OCI-LY1 (cell line): Measurements from ENCODE around the gene ZNF316.

Experiments used
- H2AFZ ChIP-seq: fragments of 200-600 bp; sonication (generic), shearing (Covaris generic); 2 replicates; pipeline ENCODE4 v1.6.0; 2014; ENCODE audit warnings: antibody characterized with exemption, mild to moderate bottlenecking, low read length
- H3F3A ChIP-seq: fragments of 200-600 bp; sonication (generic), shearing (Covaris generic); 2 replicates; pipeline ENCODE4 v1.6.0; 2014; ENCODE audit warnings: mild to moderate bottlenecking, antibody characterized with exemption, low read length, moderate library complexity; ENCODE audit not compliant: insufficient read depth
- H3K27ac ChIP-seq: fragments of 200-600 bp; sonication (generic); 2 replicates; pipeline ENCODE4 v1.5.1; 2014; ENCODE audit warnings: low read length, mixed run types, mild to moderate bottlenecking, low read depth; ENCODE audit not compliant: poor library complexity, severe bottlenecking
- H3K27me3 ChIP-seq: fragments of 200-600 bp; sonication (generic); 2 replicates; pipeline ENCODE4 v1.6.0; 2014; ENCODE audit warnings: antibody characterized with exemption, mild to moderate bottlenecking, low read length, moderate library complexity; ENCODE audit not compliant: insufficient read depth
- H3K36me3 ChIP-seq: fragments of 200-600 bp; sonication (generic); 2 replicates; pipeline ENCODE4 v1.6.1; 2014; ENCODE audit warnings: mild to moderate bottlenecking, antibody characterized with exemption, low read length, moderate library complexity, mixed read lengths; ENCODE audit not compliant: insufficient read depth
- H3K4me1 ChIP-seq: fragments of 200-600 bp; sonication (generic); 2 replicates; pipeline ENCODE4 v1.5.1; 2014; ENCODE audit warnings: mild to moderate bottlenecking, low read length, moderate library complexity; ENCODE audit not compliant: insufficient read depth, severe bottlenecking
- H3K4me2 ChIP-seq: fragments of 200-600 bp; sonication (generic), shearing (Covaris generic); 2 replicates; pipeline ENCODE4 v1.6.1; 2014; ENCODE audit warnings: low read length
- H3K4me3 ChIP-seq: fragments of 200-600 bp; sonication (generic); 2 replicates; pipeline ENCODE4 v1.5.1; 2014; ENCODE audit warnings: low read length, low read depth, mild to moderate bottlenecking, mixed read lengths; ENCODE audit not compliant: poor library complexity, severe bottlenecking
- H3K79me2 ChIP-seq: fragments of 200-600 bp; shearing (Covaris generic); 2 replicates; pipeline ENCODE4 v1.6.1; 2016; ENCODE audit warnings: mixed run types, low read length, mixed read lengths; ENCODE audit not compliant: insufficient read depth
- H3K9ac ChIP-seq: fragments of 200-600 bp; sonication (generic), shearing (Covaris generic); 2 replicates; pipeline ENCODE4 v1.6.1; 2014; ENCODE audit warnings: mild to moderate bottlenecking, low read length, mixed read lengths
- H3K9me2 ChIP-seq: fragments of 200-600 bp; sonication (generic), shearing (Covaris generic); 2 replicates; pipeline ENCODE4 v1.6.1; 2014; ENCODE audit warnings: low read depth, mild to moderate bottlenecking, low read length, mixed read lengths
- H3K9me3 ChIP-seq: fragments of 200-600 bp; shearing (Covaris generic); 2 replicates; pipeline ENCODE4 v1.6.1; 2014; ENCODE audit warnings: low read length, mixed read lengths
- H4K20me1 ChIP-seq: fragments of 200-600 bp; sonication (generic), shearing (Covaris generic); 2 replicates; pipeline ENCODE4 v1.6.0; 2016; ENCODE audit warnings: mild to moderate bottlenecking, low read length; ENCODE audit not compliant: insufficient read depth
- EZH2 ChIP-seq: fragments of 200-600 bp; sonication (generic), shearing (Covaris generic); IDR thresholded peaks from 2 replicates; pipeline ENCODE4 v1.8.0; 2017; ENCODE audit warnings: borderline replicate concordance, mixed run types, mild to moderate bottlenecking, antibody characterized with exemption, low read length, moderate library complexity, mixed read lengths
- TF ChIP-seq, protein P1 (sequence below): fragments of 200-600 bp; sonication (generic), shearing (Covaris generic); IDR thresholded peaks from 2 replicates; pipeline ENCODE4 v1.5.1; 2017; ENCODE audit warnings: mild to moderate bottlenecking, antibody characterized with exemption, low read length, moderate library complexity, mixed read lengths

Gene ZNF316

DNA sequence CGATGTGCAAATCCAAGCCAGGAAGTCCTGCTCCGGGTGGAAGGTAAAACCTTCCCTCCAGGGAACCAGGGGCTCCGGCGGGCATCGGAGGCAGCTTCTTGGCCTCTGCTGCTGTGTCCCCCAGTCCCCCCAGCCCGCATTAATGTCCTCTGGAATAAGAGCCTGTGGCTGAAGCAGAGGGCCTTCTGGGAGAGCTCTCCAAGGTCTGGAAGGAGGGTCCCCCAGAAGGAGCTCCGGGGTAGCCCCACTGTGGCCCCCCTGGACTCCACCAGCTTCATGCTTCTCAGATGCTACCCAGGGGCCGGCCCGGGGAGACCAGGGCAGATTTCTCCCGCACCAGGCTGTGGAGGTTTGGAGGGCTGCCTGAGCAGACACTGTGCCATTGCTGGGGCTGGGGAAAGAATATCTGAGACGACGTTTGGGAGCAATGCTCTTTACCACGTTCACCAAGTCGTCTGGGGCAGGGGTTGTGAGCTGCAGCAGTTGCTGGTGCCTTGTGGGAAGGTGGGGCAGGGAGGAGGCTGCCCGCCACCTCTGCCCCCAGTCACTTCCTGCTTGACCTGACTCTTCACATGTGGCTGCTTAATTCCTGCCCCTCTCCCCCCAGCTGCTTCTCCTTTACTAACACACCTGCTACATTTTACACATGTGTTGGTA lies 13.4 kb upstream of the ZNF316 start:
- H3K27me3 ChIP-seq: no peaks in the 10 kb centered on the region; the same call in 1 of the 2 replicates
- H3K79me2 ChIP-seq: no peaks in the 10 kb centered on the region
- peak overlapping the region; percentile 27; the same call in 1 of the 2 replicates for H3K4me2 ChIP-seq
- H2AFZ ChIP-seq: 0 out of 2 replicates have a peak overlapping the region, but pooled peaks have one; percentile 46
- no peaks in the 10 kb centered on the region for H3F3A ChIP-seq
- no peaks in the 10 kb centered on the region for H3K9me2 ChIP-seq
- no peaks in the 10 kb centered on the region for H4K20me1 ChIP-seq
- no peak overlapping the region for H3K4me3 ChIP-seq
- peaks cover 22% of the 10 kb centered on the region for H3K4me1 ChIP-seq
- H3K9ac ChIP-seq: peak overlapping the region; percentile 19; the same call in 1 of the 2 replicates
- H3K9me3 ChIP-seq: no peaks in the 10 kb centered on the region
- no peak overlapping the region for H3K27ac ChIP-seq
- H3K36me3 ChIP-seq: no peaks in the 10 kb centered on the region
- TF ChIP-seq, protein P1, sequence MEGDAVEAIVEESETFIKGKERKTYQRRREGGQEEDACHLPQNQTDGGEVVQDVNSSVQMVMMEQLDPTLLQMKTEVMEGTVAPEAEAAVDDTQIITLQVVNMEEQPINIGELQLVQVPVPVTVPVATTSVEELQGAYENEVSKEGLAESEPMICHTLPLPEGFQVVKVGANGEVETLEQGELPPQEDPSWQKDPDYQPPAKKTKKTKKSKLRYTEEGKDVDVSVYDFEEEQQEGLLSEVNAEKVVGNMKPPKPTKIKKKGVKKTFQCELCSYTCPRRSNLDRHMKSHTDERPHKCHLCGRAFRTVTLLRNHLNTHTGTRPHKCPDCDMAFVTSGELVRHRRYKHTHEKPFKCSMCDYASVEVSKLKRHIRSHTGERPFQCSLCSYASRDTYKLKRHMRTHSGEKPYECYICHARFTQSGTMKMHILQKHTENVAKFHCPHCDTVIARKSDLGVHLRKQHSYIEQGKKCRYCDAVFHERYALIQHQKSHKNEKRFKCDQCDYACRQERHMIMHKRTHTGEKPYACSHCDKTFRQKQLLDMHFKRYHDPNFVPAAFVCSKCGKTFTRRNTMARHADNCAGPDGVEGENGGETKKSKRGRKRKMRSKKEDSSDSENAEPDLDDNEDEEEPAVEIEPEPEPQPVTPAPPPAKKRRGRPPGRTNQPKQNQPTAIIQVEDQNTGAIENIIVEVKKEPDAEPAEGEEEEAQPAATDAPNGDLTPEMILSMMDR: no peak
- no peak for TF ChIP-seq EZH2

- Histone ChIP-seq H3K36me3 (no peaks in the 10 kb centered on the region), H3K9me3 (no peaks in the 10 kb centered on the region), H4K20me1 (no peaks in the 10 kb centered on the region), H3F3A (no peaks in the 10 kb centered on the region), H3K9ac (peak overlapping the region; percentile 19; the same call in 1 of the 2 replicates), H3K4me2 (peak overlapping the region; percentile 27; the same call in 1 of the 2 replicates), H3K9me2 (no peaks in the 10 kb centered on the region), H3K79me2 (no peaks in the 10 kb centered on the region), H3K4me3 (no peak overlapping the region), H3K27me3 (no peaks in the 10 kb centered on the region; the same call in 1 of the 2 replicates), H3K27ac (no peak overlapping the region), H3K4me1 (peaks cover 22% of the 10 kb centered on the region), H2AFZ (0 out of 2 replicates have a peak overlapping the region, but pooled peaks have one; percentile 46)
- TF ChIP-seq, protein P1: no peak
- no peak for TF ChIP-seq EZH2
These were observed 12.9 kb upstream of the ZNF316 start for GRCh38 chr7:6624246-6624611.

- H3F3A ChIP-seq: no peaks in the 10 kb centered on the region
- no peaks in the 10 kb centered on the region for H3K9me2 ChIP-seq
- no peak overlapping the region for H3K4me2 ChIP-seq
- no peak overlapping the region for H3K4me3 ChIP-seq
- TF ChIP-seq EZH2: no peak
- TF ChIP-seq, protein P1: no peak
- H3K9me3 ChIP-seq: no peaks in the 10 kb centered on the region
- no peaks in the 10 kb centered on the region for H3K36me3 ChIP-seq
- H2AFZ ChIP-seq: no peak overlapping the region
- H4K20me1 ChIP-seq: no peaks in the 10 kb centered on the region
- H3K9ac ChIP-seq: no peak overlapping the region
- no peaks in the 10 kb centered on the region for H3K79me2 ChIP-seq
- peaks cover 4% of the 10 kb centered on the region; the same call in 1 of the 2 replicates for H3K27me3 ChIP-seq
- peaks cover 11% of the 10 kb centered on the region for H3K4me1 ChIP-seq
- no peak overlapping the region for H3K27ac ChIP-seq
These were observed 9.1 kb upstream of the ZNF316 start for GRCh38 chr7:6628045-6628444.
